ENCODE results near the gene MKX.

Gene MKX

GRCh38 chr10:27664461-27664860, 81.2 kb downstream of the MKX start:
- no peak overlapping the region for H2AFZ ChIP-seq (ENCODE audit: low read depth, low read length)
- H3K4ac ChIP-seq (ENCODE audit: low read depth in 1 of 2, low read length in 2 of 2), result no peak overlapping the region
- no peaks in the 10 kb centered on the region for H3K9me3 ChIP-seq (ENCODE audit: control insufficient read depth, low read length)
- no peak overlapping the region for H2BK15ac ChIP-seq (ENCODE audit: low read depth, poor library complexity, severe bottlenecking)
- H3K9ac ChIP-seq (ENCODE audit: low read length), result no peak overlapping the region
- H3K4me3 ChIP-seq (ENCODE audit: insufficient read depth in 1 of 2, low read depth in 1 of 2, low read length in 2 of 2), result no peak overlapping the region
- no peak overlapping the region for H2BK5ac ChIP-seq (ENCODE audit: low read depth, low read length, poor library complexity, severe bottlenecking)
- no peak overlapping the region for H4K91ac ChIP-seq (ENCODE audit: low read length)
- H3K4me1 ChIP-seq (ENCODE audit: control insufficient read depth, insufficient read depth, low read depth, low read length), result peaks cover 5% of the 10 kb centered on the region
- H3K27ac ChIP-seq (ENCODE audit: low read length, poor library complexity, severe bottlenecking), result no peak overlapping the region
- no peak overlapping the region for H3K4me2 ChIP-seq (ENCODE audit: low read length, poor library complexity, severe bottlenecking)
- no peak overlapping the region for H4K8ac ChIP-seq (ENCODE audit: low read length)
- no peaks in the 10 kb centered on the region for H3K36me3 ChIP-seq (ENCODE audit: control insufficient read depth in 1 of 2, insufficient read depth in 2 of 2, low read depth in 1 of 2, low read length in 2 of 2)
- H3K14ac ChIP-seq (ENCODE audit: low read length in 2 of 2), result no peak overlapping the region
- no peak overlapping the region for H3K18ac ChIP-seq (ENCODE audit: low read depth in 1 of 2, low read length in 2 of 2)
- H2BK12ac ChIP-seq (ENCODE audit: low read length in 2 of 2), result no peak overlapping the region
- DNase-seq, result no peak
- H3K23ac ChIP-seq (ENCODE audit: low read length in 2 of 2), result no peak overlapping the region
- H3K27me3 ChIP-seq (ENCODE audit: control insufficient read depth in 1 of 2, insufficient read depth in 1 of 2, low read length in 2 of 2), result no peaks in the 10 kb centered on the region
- no peaks in the 10 kb centered on the region for H3K79me1 ChIP-seq (replicated peaks; ENCODE audit: low read length, poor library complexity, severe bottlenecking)
- no peak overlapping the region for H2BK120ac ChIP-seq (ENCODE audit: low read depth, low read length)
- 79% methylated on average over 4 of the region's 5 CpGs for WGBS
- no peak overlapping the region for H2AK5ac ChIP-seq (ENCODE audit: low read length, severe bottlenecking)

GRCh38 chr10:27663621-27664020, 82.0 kb downstream of the MKX start:
- no peak overlapping the region for H3K18ac ChIP-seq (ENCODE audit: low read depth in 1 of 2, low read length in 2 of 2)
- H4K91ac ChIP-seq (ENCODE audit: low read length), result no peak overlapping the region
- H3K4me3 ChIP-seq (ENCODE audit: insufficient read depth in 1 of 2, low read depth in 1 of 2, low read length in 2 of 2), result no peak overlapping the region
- H2BK12ac ChIP-seq (ENCODE audit: low read length in 2 of 2), result no peak overlapping the region
- H2AK5ac ChIP-seq (ENCODE audit: low read length, severe bottlenecking), result no peak overlapping the region
- no peaks in the 10 kb centered on the region for H3K27me3 ChIP-seq (ENCODE audit: control insufficient read depth in 1 of 2, insufficient read depth in 1 of 2, low read length in 2 of 2)
- DNase-seq, result no peak
- no peak overlapping the region for H2BK120ac ChIP-seq (ENCODE audit: low read depth, low read length)
- H4K8ac ChIP-seq (ENCODE audit: low read length), result no peak overlapping the region
- H2BK5ac ChIP-seq (ENCODE audit: low read depth, low read length, poor library complexity, severe bottlenecking), result no peak overlapping the region
- no peak overlapping the region for H3K14ac ChIP-seq (ENCODE audit: low read length in 2 of 2)
- no peak overlapping the region for H3K4ac ChIP-seq (ENCODE audit: low read depth in 1 of 2, low read length in 2 of 2)
- H3K36me3 ChIP-seq (ENCODE audit: control insufficient read depth in 1 of 2, insufficient read depth in 2 of 2, low read depth in 1 of 2, low read length in 2 of 2), result no peaks in the 10 kb centered on the region
- no peaks in the 10 kb centered on the region for H3K79me1 ChIP-seq (replicated peaks; ENCODE audit: low read length, poor library complexity, severe bottlenecking)
- no peak overlapping the region for H3K4me2 ChIP-seq (ENCODE audit: low read length, poor library complexity, severe bottlenecking)
- no peak overlapping the region for H3K27ac ChIP-seq (ENCODE audit: low read length, poor library complexity, severe bottlenecking)
- H3K9ac ChIP-seq (ENCODE audit: low read length), result no peak overlapping the region
- no peak overlapping the region for H3K23ac ChIP-seq (ENCODE audit: low read length in 2 of 2)
- H2AFZ ChIP-seq (ENCODE audit: low read depth, low read length), result no peak overlapping the region
- H3K9me3 ChIP-seq (ENCODE audit: control insufficient read depth, low read length), result no peaks in the 10 kb centered on the region
- H3K4me1 ChIP-seq (ENCODE audit: control insufficient read depth, insufficient read depth, low read depth, low read length), result peaks cover 5% of the 10 kb centered on the region
- H2BK15ac ChIP-seq (ENCODE audit: low read depth, poor library complexity, severe bottlenecking), result no peak overlapping the region

- no peaks in the 10 kb centered on the region for H3K79me1 ChIP-seq (replicated peaks; ENCODE audit: low read length, poor library complexity, severe bottlenecking)
- H3K9ac ChIP-seq (ENCODE audit: low read length), result no peak overlapping the region
- no peak overlapping the region for H2AFZ ChIP-seq (ENCODE audit: low read depth, low read length)
- no CpG with 5 or more reads among the region's 3 CpGs for WGBS
- peaks cover 5% of the 10 kb centered on the region for H3K4me1 ChIP-seq (ENCODE audit: control insufficient read depth, insufficient read depth, low read depth, low read length)
- H3K27me3 ChIP-seq (ENCODE audit: control insufficient read depth in 1 of 2, insufficient read depth in 1 of 2, low read length in 2 of 2), result no peaks in the 10 kb centered on the region
- H3K4me2 ChIP-seq (ENCODE audit: low read length, poor library complexity, severe bottlenecking), result no peak overlapping the region
- H4K91ac ChIP-seq (ENCODE audit: low read length), result no peak overlapping the region
- no peak overlapping the region for H2AK5ac ChIP-seq (ENCODE audit: low read length, severe bottlenecking)
- no peak overlapping the region for H3K23ac ChIP-seq (ENCODE audit: low read length in 2 of 2)
- no peak overlapping the region for H2BK12ac ChIP-seq (ENCODE audit: low read length in 2 of 2)
- H2BK5ac ChIP-seq (ENCODE audit: low read depth, low read length, poor library complexity, severe bottlenecking), result no peak overlapping the region
- no peaks in the 10 kb centered on the region for H3K9me3 ChIP-seq (ENCODE audit: control insufficient read depth, low read length)
- H3K4ac ChIP-seq (ENCODE audit: low read depth in 1 of 2, low read length in 2 of 2), result no peak overlapping the region
- no peak overlapping the region for H4K8ac ChIP-seq (ENCODE audit: low read length)
- no peak overlapping the region for H3K27ac ChIP-seq (ENCODE audit: low read length, poor library complexity, severe bottlenecking)
- no peak overlapping the region for H3K4me3 ChIP-seq (ENCODE audit: insufficient read depth in 1 of 2, low read depth in 1 of 2, low read length in 2 of 2)
- DNase-seq, result no peak
- no peak overlapping the region for H2BK120ac ChIP-seq (ENCODE audit: low read depth, low read length)
- H2BK15ac ChIP-seq (ENCODE audit: low read depth, poor library complexity, severe bottlenecking), result no peak overlapping the region
- no peaks in the 10 kb centered on the region for H3K36me3 ChIP-seq (ENCODE audit: control insufficient read depth in 1 of 2, insufficient read depth in 2 of 2, low read depth in 1 of 2, low read length in 2 of 2)
- no peak overlapping the region for H3K14ac ChIP-seq (ENCODE audit: low read length in 2 of 2)
- no peak overlapping the region for H3K18ac ChIP-seq (ENCODE audit: low read depth in 1 of 2, low read length in 2 of 2)
Measured at GRCh38 chr10:27661514-27662286, 83.9 kb downstream of the MKX start.

DNA sequence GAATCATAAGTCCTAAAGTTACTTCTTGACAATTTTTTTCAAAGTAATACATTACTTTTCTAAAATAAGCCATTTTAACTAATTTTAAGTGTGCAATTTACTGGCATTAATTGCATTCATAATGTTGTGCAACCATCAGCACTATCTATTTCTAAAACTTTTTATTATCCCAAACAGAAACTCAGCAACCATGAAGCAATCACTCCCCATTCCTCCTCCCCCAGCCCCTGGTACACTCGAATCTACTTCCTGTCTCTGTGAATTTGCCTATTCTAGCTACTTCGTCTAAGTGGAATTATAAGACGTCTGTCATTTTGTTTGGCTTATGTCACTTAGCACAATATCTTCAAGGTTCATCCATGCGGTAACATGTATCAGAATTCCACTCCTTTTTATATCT, 84.9 kb downstream of the MKX start:
- H2BK12ac ChIP-seq (ENCODE audit: low read length in 2 of 2), result no peak overlapping the region
- no peaks in the 10 kb centered on the region for H3K9me3 ChIP-seq (ENCODE audit: control insufficient read depth, low read length)
- 12% methylated on average over 2 of the region's 4 CpGs for WGBS
- H3K4me3 ChIP-seq (ENCODE audit: insufficient read depth in 1 of 2, low read depth in 1 of 2, low read length in 2 of 2), result no peak overlapping the region
- no peak overlapping the region for H2BK5ac ChIP-seq (ENCODE audit: low read depth, low read length, poor library complexity, severe bottlenecking)
- no peak overlapping the region for H4K8ac ChIP-seq (ENCODE audit: low read length)
- no peak overlapping the region for H3K18ac ChIP-seq (ENCODE audit: low read depth in 1 of 2, low read length in 2 of 2)
- H3K4me1 ChIP-seq (ENCODE audit: control insufficient read depth, insufficient read depth, low read depth, low read length), result peaks cover 5% of the 10 kb centered on the region
- H3K4me2 ChIP-seq (ENCODE audit: low read length, poor library complexity, severe bottlenecking), result no peak overlapping the region
- H3K14ac ChIP-seq (ENCODE audit: low read length in 2 of 2), result no peak overlapping the region
- H3K23ac ChIP-seq (ENCODE audit: low read length in 2 of 2), result no peak overlapping the region
- no peaks in the 10 kb centered on the region for H3K36me3 ChIP-seq (ENCODE audit: control insufficient read depth in 1 of 2, insufficient read depth in 2 of 2, low read depth in 1 of 2, low read length in 2 of 2)
- H2BK15ac ChIP-seq (ENCODE audit: low read depth, poor library complexity, severe bottlenecking), result no peak overlapping the region
- H3K9ac ChIP-seq (ENCODE audit: low read length), result no peak overlapping the region
- no peaks in the 10 kb centered on the region for H3K27me3 ChIP-seq (ENCODE audit: control insufficient read depth in 1 of 2, insufficient read depth in 1 of 2, low read length in 2 of 2)
- H4K91ac ChIP-seq (ENCODE audit: low read length), result no peak overlapping the region
- H3K27ac ChIP-seq (ENCODE audit: low read length, poor library complexity, severe bottlenecking), result no peak overlapping the region
- no peak overlapping the region for H2AK5ac ChIP-seq (ENCODE audit: low read length, severe bottlenecking)
- no peak for DNase-seq
- no peak overlapping the region for H2BK120ac ChIP-seq (ENCODE audit: low read depth, low read length)
- H3K4ac ChIP-seq (ENCODE audit: low read depth in 1 of 2, low read length in 2 of 2), result no peak overlapping the region
- no peaks in the 10 kb centered on the region for H3K79me1 ChIP-seq (replicated peaks; ENCODE audit: low read length, poor library complexity, severe bottlenecking)
- no peak overlapping the region for H2AFZ ChIP-seq (ENCODE audit: low read depth, low read length)

Measured in mesenchymal stem cell (in vitro differentiated cells and primary cell).